ENCODE measurements around the gene LRRC74B.

LRRC74B gene

GRCh38 chr22:21028277-21029251 lies 17.2 kb upstream of the LRRC74B start:
- Histone ChIP-seq H3K4me1 (ENCODE audit: control insufficient read depth in 2 of 2, insufficient read depth in 1 of 2, low read depth in 1 of 2, low read length in 2 of 2) (peaks cover 6 to 18% of the 10 kb centered on the region in 2 donors), H2BK12ac (ENCODE audit: low read length) (no peak overlapping the region), H3K4ac (ENCODE audit: low read length) (peak overlapping the region; percentile 6), H2BK120ac (ENCODE audit: low read depth, low read length) (no peak overlapping the region), H2BK5ac (ENCODE audit: low read length) (no peak overlapping the region), H3K79me1 (ENCODE audit: low read depth, low read length) (peaks cover 1% of the 10 kb centered on the region), H4K91ac (ENCODE audit: low read depth, low read length, poor library complexity) (no peak overlapping the region), H3K23ac (ENCODE audit: low read depth, low read length, poor library complexity) (peak overlapping the region; percentile 73), H3K36me3 (replicated peaks in 1 of 2; ENCODE audit: control insufficient read depth in 2 of 2, insufficient read depth in 2 of 2, low read length in 2 of 2) (no peaks in the 10 kb centered on the region), H3K14ac (ENCODE audit: low read length) (peak overlapping the region; percentile 12), H2AK5ac (ENCODE audit: low read depth, low read length) (peak overlapping the region; percentile 68), H3K4me2 (ENCODE audit: insufficient read depth, low read length, poor library complexity, severe bottlenecking) (no peak overlapping the region), H3K9ac (ENCODE audit: low read depth, low read length, poor library complexity) (no peak overlapping the region), H3K27ac (replicated peaks; ENCODE audit: low read length) (no peak overlapping the region), H3K18ac (ENCODE audit: low read length) (peak overlapping the region; percentile 27), H2AFZ (ENCODE audit: low read length) (no peak overlapping the region), H3K9me3 (replicated peaks in 1 of 2; ENCODE audit: control insufficient read depth in 2 of 2, insufficient read depth in 1 of 2, low read depth in 1 of 2, low read length in 2 of 2) (peaks cover 0 to 2% of the 10 kb centered on the region in 2 donors), H2BK15ac (ENCODE audit: low read length) (peak overlapping the region; percentile 58), H3K27me3 (ENCODE audit: control insufficient read depth in 3 of 3, insufficient read depth in 3 of 3, low read depth in 1 of 3, low read length in 3 of 3) (peaks cover 0 to 39% (median 18%) of the 10 kb centered on the region in 3 experiments), H3K4me3 (ENCODE audit: low read length in 2 of 2) (no peak overlapping the region), H4K8ac (ENCODE audit: low read depth, low read length) (no peak overlapping the region)
- no peak for DNase-seq (ENCODE audit: low spot score)
- WGBS, 2 donors (ENCODE audit: extremely low coverage in 2 of 2, insufficient read length in 2 of 2, insufficient replicate concordance in 1 of 2) = no CpG with 5 or more reads among the region's 13 CpGs

GRCh38 chr22:21029486-21030025 lies 16.2 kb upstream of the LRRC74B start:
- H3K27me3 ChIP-seq (ENCODE audit: control insufficient read depth in 3 of 3, insufficient read depth in 3 of 3, low read depth in 1 of 3, low read length in 3 of 3) = peaks cover 0 to 43% (median 18%) of the 10 kb centered on the region in 3 experiments
- no peaks in the 10 kb centered on the region for H3K36me3 ChIP-seq (replicated peaks in 1 of 2; ENCODE audit: control insufficient read depth in 2 of 2, insufficient read depth in 2 of 2, low read length in 2 of 2)
- H3K9ac ChIP-seq (ENCODE audit: low read depth, low read length, poor library complexity) = no peak overlapping the region
- H3K4me2 ChIP-seq (ENCODE audit: insufficient read depth, low read length, poor library complexity, severe bottlenecking) = no peak overlapping the region
- peak overlapping the region; percentile 98 for H3K23ac ChIP-seq (ENCODE audit: low read depth, low read length, poor library complexity)
- no peak overlapping the region for H3K4ac ChIP-seq (ENCODE audit: low read length)
- peak overlapping the region; percentile 29 for H4K8ac ChIP-seq (ENCODE audit: low read depth, low read length)
- H3K4me1 ChIP-seq (ENCODE audit: control insufficient read depth in 2 of 2, insufficient read depth in 1 of 2, low read depth in 1 of 2, low read length in 2 of 2) = peaks cover 6 to 18% of the 10 kb centered on the region in 2 donors
- peak overlapping the region; percentile 86 for H3K14ac ChIP-seq (ENCODE audit: low read length)
- peak overlapping the region; percentile 78 for H2AK5ac ChIP-seq (ENCODE audit: low read depth, low read length)
- no peak overlapping the region for H2BK5ac ChIP-seq (ENCODE audit: low read length)
- H2AFZ ChIP-seq (ENCODE audit: low read length) = peak overlapping the region; percentile 35
- no peak overlapping the region for H2BK120ac ChIP-seq (ENCODE audit: low read depth, low read length)
- H2BK12ac ChIP-seq (ENCODE audit: low read length) = peak overlapping the region; percentile 52
- no peak overlapping the region for H4K91ac ChIP-seq (ENCODE audit: low read depth, low read length, poor library complexity)
- H3K9me3 ChIP-seq (replicated peaks in 1 of 2; ENCODE audit: control insufficient read depth in 2 of 2, insufficient read depth in 1 of 2, low read depth in 1 of 2, low read length in 2 of 2) = peaks cover 0 to 2% of the 10 kb centered on the region in 2 donors
- H3K18ac ChIP-seq (ENCODE audit: low read length) = peak overlapping the region; percentile 86
- no peak overlapping the region for H3K4me3 ChIP-seq (ENCODE audit: low read length in 2 of 2)
- peak overlapping the region; percentile 73 for H2BK15ac ChIP-seq (ENCODE audit: low read length)
- peaks cover 1% of the 10 kb centered on the region for H3K79me1 ChIP-seq (ENCODE audit: low read depth, low read length)
- DNase-seq (ENCODE audit: low spot score) = no peak
- H3K27ac ChIP-seq (replicated peaks; ENCODE audit: low read length) = no peak overlapping the region
- no CpG with 5 or more reads among the region's 12 CpGs for WGBS, 2 donors (ENCODE audit: extremely low coverage in 2 of 2, insufficient read length in 2 of 2, insufficient replicate concordance in 1 of 2)

GRCh38 chr22:21030032-21030431 lies 15.7 kb upstream of the LRRC74B start:
- Histone ChIP-seq H3K4me3 (ENCODE audit: low read length in 2 of 2) (no peak overlapping the region), H2BK120ac (ENCODE audit: low read depth, low read length) (no peak overlapping the region), H4K91ac (ENCODE audit: low read depth, low read length, poor library complexity) (no peak overlapping the region), H3K14ac (ENCODE audit: low read length) (peak overlapping the region; percentile 86), H3K4me1 (ENCODE audit: control insufficient read depth in 2 of 2, insufficient read depth in 1 of 2, low read depth in 1 of 2, low read length in 2 of 2) (peaks cover 6 to 18% of the 10 kb centered on the region in 2 donors), H3K4me2 (ENCODE audit: insufficient read depth, low read length, poor library complexity, severe bottlenecking) (no peak overlapping the region), H2BK15ac (ENCODE audit: low read length) (peak overlapping the region; percentile 73), H3K27me3 (ENCODE audit: control insufficient read depth in 3 of 3, insufficient read depth in 3 of 3, low read depth in 1 of 3, low read length in 3 of 3) (peaks cover 0 to 48% (median 18%) of the 10 kb centered on the region in 3 experiments), H3K36me3 (replicated peaks in 1 of 2; ENCODE audit: control insufficient read depth in 2 of 2, insufficient read depth in 2 of 2, low read length in 2 of 2) (no peaks in the 10 kb centered on the region), H3K79me1 (ENCODE audit: low read depth, low read length) (peaks cover 1% of the 10 kb centered on the region), H3K23ac (ENCODE audit: low read depth, low read length, poor library complexity) (peak overlapping the region; percentile 98), H3K18ac (ENCODE audit: low read length) (peak overlapping the region; percentile 86), H3K4ac (ENCODE audit: low read length) (no peak overlapping the region), H3K9me3 (replicated peaks in 1 of 2; ENCODE audit: control insufficient read depth in 2 of 2, insufficient read depth in 1 of 2, low read depth in 1 of 2, low read length in 2 of 2) (peaks cover 0 to 2% of the 10 kb centered on the region in 2 donors), H2BK12ac (ENCODE audit: low read length) (no peak overlapping the region), H3K9ac (ENCODE audit: low read depth, low read length, poor library complexity) (no peak overlapping the region), H4K8ac (ENCODE audit: low read depth, low read length) (no peak overlapping the region), H2AFZ (ENCODE audit: low read length) (no peak overlapping the region), H2BK5ac (ENCODE audit: low read length) (no peak overlapping the region), H2AK5ac (ENCODE audit: low read depth, low read length) (peak overlapping the region; percentile 78), H3K27ac (replicated peaks; ENCODE audit: low read length) (no peak overlapping the region)
- no peak for DNase-seq (ENCODE audit: low spot score)
- WGBS, 2 donors (ENCODE audit: extremely low coverage in 2 of 2, insufficient read length in 2 of 2, insufficient replicate concordance in 1 of 2) = no CpG with 5 or more reads among the region's 15 CpGs

Data from neuronal stem cell (in vitro differentiated cells).